GM18505 (cell line): ENCODE results near the gene ATL1.

Experiments used
- ATAC-seq: cut with Tn5 transposase; IDR thresholded peaks from one replicate; pipeline ENCODE4 v1.9.1; 2021; ENCODE audit not compliant: unreplicated experiment
- POLR2A ChIP-seq: IDR thresholded peaks from 4 replicates; pipeline ENCODE4 v1.6.1; 2011; ENCODE audit warnings: borderline replicate concordance; ENCODE audit not compliant: insufficient read depth, insufficient read length; ENCODE audit errors: extremely low read depth

The ATL1 gene

GRCh38 chr14:50601394-50601793 is 41.4 kb downstream of the ATL1 start:
- no peak for ATAC-seq
- TF ChIP-seq POLR2A: no peak

- no peak for TF ChIP-seq POLR2A
- ATAC-seq: no peak
Observed at GRCh38 chr14:50602035-50602434, 42.1 kb downstream of the ATL1 start.

- TF ChIP-seq POLR2A: no peak
- no peak for ATAC-seq
Observed at GRCh38 chr14:50603565-50603964, 43.6 kb downstream of the ATL1 start.

- ATAC-seq: no peak
- TF ChIP-seq POLR2A: no peak
Observed at GRCh38 chr14:50605766-50606165, 45.8 kb downstream of the ATL1 start.

- no peak for TF ChIP-seq POLR2A
Observed at GRCh38 chr14:50606468-50606867, 46.5 kb downstream of the ATL1 start.

GRCh38 chr14:50607181-50607580 is 47.2 kb downstream of the ATL1 start:
- TF ChIP-seq POLR2A: no peak
- no peak for ATAC-seq

More at GRCh38 chr14:50606468-50606867, 46.5 kb downstream of the ATL1 start:
- no peak for ATAC-seq

- no peak for TF ChIP-seq POLR2A
- ATAC-seq: no peak
Observed at GRCh38 chr14:50607761-50608160, 47.8 kb downstream of the ATL1 start.

GRCh38 chr14:50608302-50608851 is 48.4 kb downstream of the ATL1 start:
- TF ChIP-seq POLR2A: no peak
- no peak for ATAC-seq

- ATAC-seq: no peak
- no peak for TF ChIP-seq POLR2A
Observed at GRCh38 chr14:50610465-50610864, 50.5 kb downstream of the ATL1 start.

GRCh38 chr14:50612806-50613205 is 52.9 kb downstream of the ATL1 start:
- ATAC-seq: no peak
- no peak for TF ChIP-seq POLR2A

- no peak for TF ChIP-seq POLR2A
- no peak for ATAC-seq
Observed at GRCh38 chr14:50615056-50615455, 55.1 kb downstream of the ATL1 start.

- no peak for TF ChIP-seq POLR2A
Observed at GRCh38 chr14:50615552-50615951, 55.6 kb downstream of the ATL1 start.

GRCh38 chr14:50616275-50616674 is 56.3 kb downstream of the ATL1 start:
- ATAC-seq: no peak
- TF ChIP-seq POLR2A: no peak

More at GRCh38 chr14:50615552-50615951, 55.6 kb downstream of the ATL1 start:
- no peak for ATAC-seq

GRCh38 chr14:50619569-50620141 is 59.7 kb downstream of the ATL1 start:
- ATAC-seq: no peak
- TF ChIP-seq POLR2A: no peak
